H9 (cell line): ENCODE measurements around the gene STAMBPL1. TPM values are rescaled to one million over a fixed set of nuclear protein-coding genes. Genes with fewer than 3 reads are reported as not detected.

Experiments used
- DNase-seq: peaks from one replicate; pipeline ENCODE4 v3.0.0-alpha.2; 2017
- H2AFZ ChIP-seq: one replicate; pipeline ENCODE4 v1.6.1; 2013; ENCODE audit warnings: mild to moderate bottlenecking, low read length, control low read depth, moderate library complexity
- H2AK5ac ChIP-seq: 2 replicates; pipeline ENCODE4 v1.6.1; 2013; ENCODE audit warnings: low read length, control low read depth, mixed read lengths; ENCODE audit not compliant: insufficient read length
- H2BK120ac ChIP-seq: one replicate; pipeline ENCODE4 v1.6.1; 2013; ENCODE audit warnings: low read depth, mild to moderate bottlenecking, low read length, control low read depth, inconsistent platforms; ENCODE audit not compliant: poor library complexity, severe bottlenecking
- H2BK12ac ChIP-seq: 2 replicates; pipeline ENCODE4 v1.6.1; 2013; ENCODE audit warnings: low read length, control low read depth, mixed read lengths, low read depth; ENCODE audit not compliant: insufficient read length
- H2BK15ac ChIP-seq: 2 replicates; pipeline ENCODE4 v1.6.1; 2013; ENCODE audit warnings: low read depth, low read length, control low read depth
- H2BK20ac ChIP-seq: one replicate; pipeline ENCODE4 v1.6.1; 2013; ENCODE audit warnings: low read depth, mild to moderate bottlenecking, low read length, control low read depth, inconsistent platforms; ENCODE audit not compliant: poor library complexity, severe bottlenecking
- H2BK5ac ChIP-seq: 2 replicates; pipeline ENCODE4 v1.6.1; 2013; ENCODE audit warnings: low read length, control low read depth, mixed read lengths; ENCODE audit not compliant: insufficient read length
- H3K14ac ChIP-seq: 2 replicates; pipeline ENCODE4 v1.6.1; 2013; ENCODE audit warnings: low read length, control low read depth; ENCODE audit not compliant: insufficient read depth
- H3K18ac ChIP-seq: 2 replicates; pipeline ENCODE4 v1.6.1; 2013; ENCODE audit warnings: low read depth, mild to moderate bottlenecking, mixed read lengths, low read length, control low read depth; ENCODE audit not compliant: insufficient read length
- H3K23ac ChIP-seq: 2 replicates; pipeline ENCODE4 v1.6.1; 2013; ENCODE audit warnings: low read length, control low read depth, mixed read lengths, low read depth; ENCODE audit not compliant: insufficient read length
- H3K23me2 ChIP-seq: 2 replicates; pipeline ENCODE4 v1.6.1; 2013; ENCODE audit warnings: low read depth, mild to moderate bottlenecking, mixed read lengths, low read length, control low read depth; ENCODE audit not compliant: insufficient read length, poor library complexity, severe bottlenecking
- H3K27ac ChIP-seq: 2 replicates; pipeline ENCODE4 v1.5.1; 2013; ENCODE audit warnings: low read length, control low read depth, mixed read lengths, low read depth; ENCODE audit not compliant: insufficient read length
- H3K27me3 ChIP-seq: 2 replicates; pipeline ENCODE4 v1.6.1; 2013; ENCODE audit warnings: low read length, control low read depth, inconsistent platforms; ENCODE audit not compliant: insufficient read depth
- H3K4ac ChIP-seq: 2 replicates; pipeline ENCODE4 v1.6.1; 2013; ENCODE audit warnings: low read depth, mild to moderate bottlenecking, control low read depth, inconsistent platforms, low read length, moderate library complexity
- H3K4me1 ChIP-seq: 2 replicates; pipeline ENCODE4 v1.6.1; 2013; ENCODE audit warnings: low read length, control low read depth, inconsistent platforms; ENCODE audit not compliant: insufficient read depth
- H3K4me2 ChIP-seq: 2 replicates; pipeline ENCODE4 v1.6.1; 2013; ENCODE audit warnings: low read length, control low read depth, mixed read lengths; ENCODE audit not compliant: insufficient read length, insufficient read depth
- H3K56ac ChIP-seq: 2 replicates; pipeline ENCODE4 v1.6.1; 2013; ENCODE audit warnings: low read depth, mild to moderate bottlenecking, mixed read lengths, low read length, control low read depth; ENCODE audit not compliant: insufficient read length
- H3K79me1 ChIP-seq: 2 replicates; pipeline ENCODE4 v1.6.1; 2013; ENCODE audit warnings: low read depth, mild to moderate bottlenecking, moderate library complexity, low read length, control low read depth, inconsistent platforms; ENCODE audit not compliant: insufficient read depth, poor library complexity, severe bottlenecking
- H3K79me2 ChIP-seq: 2 replicates; pipeline ENCODE4 v1.6.1; 2013; ENCODE audit warnings: low read length, control low read depth, inconsistent platforms; ENCODE audit not compliant: insufficient read depth
- H3K9ac ChIP-seq: 2 replicates; pipeline ENCODE4 v1.6.1; 2013; ENCODE audit warnings: low read length, control low read depth, mixed read lengths; ENCODE audit not compliant: insufficient read length; ENCODE audit errors: extremely low read depth
- H3K9me3 ChIP-seq: one replicate; pipeline ENCODE4 v1.6.1; 2013; ENCODE audit warnings: low read depth, low read length, inconsistent platforms; ENCODE audit not compliant: control insufficient read depth
- H3T11ph ChIP-seq: one replicate; pipeline ENCODE4 v1.6.1; 2013; ENCODE audit warnings: mild to moderate bottlenecking, low read length, control low read depth, inconsistent platforms
- H4K20me1 ChIP-seq: one replicate; pipeline ENCODE4 v1.6.1; 2013; ENCODE audit not compliant: control insufficient read depth, insufficient read length, insufficient read depth
- H4K5ac ChIP-seq: 2 replicates; pipeline ENCODE4 v1.6.1; 2013; ENCODE audit warnings: low read depth, mild to moderate bottlenecking, mixed read lengths, low read length, control low read depth; ENCODE audit not compliant: insufficient read length
- H4K8ac ChIP-seq: replicated peaks from 2 replicates; pipeline ENCODE4 v1.6.1; 2013; ENCODE audit warnings: low read length, control low read depth, mixed read lengths, low read depth; ENCODE audit not compliant: insufficient read length
- H4K91ac ChIP-seq: 2 replicates; pipeline ENCODE4 v1.6.1; 2013; ENCODE audit warnings: low read depth, mild to moderate bottlenecking, moderate library complexity, mixed read lengths, low read length, control low read depth; ENCODE audit not compliant: insufficient read length
- H3K27ac Mint-ChIP-seq, 3 experiments: 2 replicates in 2 of 3; 3 replicates in 1 of 3; pipeline ENCODE4 v1.8.0; 2020 to 2021; ENCODE audit warnings: mixed read lengths in 3 of 3, mild to moderate bottlenecking in 1 of 3, moderate library complexity in 1 of 3
- H3K27me3 Mint-ChIP-seq: 2 replicates; pipeline ENCODE4 v1.8.0; 2021; ENCODE audit warnings: low read depth, mild to moderate bottlenecking, moderate library complexity, mixed read lengths
- H3K36me3 Mint-ChIP-seq, 3 experiments: 2 replicates in 2 of 3; 3 replicates in 1 of 3; pipeline ENCODE4 v1.8.0; 2020 to 2021; ENCODE audit warnings: low read depth in 3 of 3, mixed read lengths in 3 of 3; ENCODE audit not compliant: insufficient read depth in 1 of 3
- H3K4me1 Mint-ChIP-seq, 2 experiments: 2 replicates each; pipeline ENCODE4 v1.8.0; 2020; ENCODE audit warnings: mixed read lengths in 2 of 2
- H3K4me3 Mint-ChIP-seq, 2 experiments: 2 replicates in 1 of 2; 3 replicates in 1 of 2; pipeline ENCODE4 v1.8.0; 2020 to 2021; ENCODE audit warnings: mild to moderate bottlenecking in 2 of 2, mixed read lengths in 2 of 2, moderate library complexity in 1 of 2
- H3K9me3 Mint-ChIP-seq, 2 experiments: 2 replicates in 1 of 2; 3 replicates in 1 of 2; pipeline ENCODE4 v1.8.0; 2020; ENCODE audit warnings: mild to moderate bottlenecking in 2 of 2, mixed read lengths in 2 of 2, moderate library complexity in 1 of 2
- CTCF ChIP-seq: fragments of 200-600 bp; sonication (generic); conservative IDR thresholded peaks from 3 replicates; pipeline ENCODE4 v1.8.0; 2021; ENCODE audit warnings: antibody characterized with exemption, mild to moderate bottlenecking
- WGBS: extraction: QIAGEN DNeasy Blood & Tissue Kit; methylation state at CpG from one replicate; pipeline ENCODE4 v1.1.7; 2013; ENCODE audit warnings: missing lambda C conversion rate, low lambda C conversion rate, mixed read lengths; ENCODE audit not compliant: insufficient read length; ENCODE audit errors: extremely low coverage; 5-methylcytosine and 5-hydroxymethylcytosine counted together
- total RNA-seq: library from RNA; stranded (reverse); gene quantifications from 2 replicates; pipeline ENCODE4 v1.2.1, GENCODE V29; 2021

STAMBPL1 gene
- total RNA-seq, 1 experiment from 2014 or later, result 3.2 TPM

GRCh38 chr10:88933564-88933963 is 53.5 kb downstream of the STAMBPL1 start:
- H3K4me1 Mint-ChIP-seq, result peaks cover 13 to 14% of the 10 kb centered on the region in 2 experiments
- H3K79me1 ChIP-seq, result no peaks in the 10 kb centered on the region
- no peak overlapping the region for H3K27ac Mint-ChIP-seq
- H3K4me1 ChIP-seq, result no peaks in the 10 kb centered on the region
- H3K79me2 ChIP-seq, result no peaks in the 10 kb centered on the region
- no peak overlapping the region for H4K8ac ChIP-seq
- no peak overlapping the region for H2BK20ac ChIP-seq
- no peak overlapping the region for H2BK15ac ChIP-seq
- no peak overlapping the region for H3K18ac ChIP-seq
- no peak overlapping the region for H3K4ac ChIP-seq
- H3K4me2 ChIP-seq, result no peak overlapping the region
- no peak overlapping the region for H3K9ac ChIP-seq
- no peak overlapping the region for H3K23ac ChIP-seq
- H3K56ac ChIP-seq, result no peak overlapping the region
- no peaks in the 10 kb centered on the region for H3K27me3 Mint-ChIP-seq
- TF ChIP-seq CTCF, result no peak
- WGBS, result no CpG with 5 or more reads among the region's 2 CpGs
- H3K36me3 Mint-ChIP-seq, result no peaks in the 10 kb centered on the region
- no peaks in the 10 kb centered on the region for H4K20me1 ChIP-seq
- H2AK5ac ChIP-seq, result no peak overlapping the region
- no peak overlapping the region for H3K14ac ChIP-seq
- H4K91ac ChIP-seq, result no peak overlapping the region
- H4K5ac ChIP-seq, result no peak overlapping the region
- H2AFZ ChIP-seq, result no peak overlapping the region
- no peak overlapping the region for H2BK12ac ChIP-seq
- no peaks in the 10 kb centered on the region for H3K23me2 ChIP-seq
- H2BK120ac ChIP-seq, result no peak overlapping the region
- H3K4me3 Mint-ChIP-seq, result no peak overlapping the region
- no peak overlapping the region for H3T11ph ChIP-seq
- no peak overlapping the region for H2BK5ac ChIP-seq
- no peaks in the 10 kb centered on the region for H3K27me3 ChIP-seq
- H3K9me3 ChIP-seq, result no peaks in the 10 kb centered on the region
- no peak overlapping the region for H3K27ac ChIP-seq
- DNase-seq, result no peak
- H3K9me3 Mint-ChIP-seq, result no peaks in the 10 kb centered on the region
